ENCODE results near the gene EDNRB.

- TF ChIP-seq POLR2A (IDR thresholded peaks at IDR 0.05; ENCODE audit: low read depth, low read length), result no peak
- TF ChIP-seq POLR2AphosphoS5 (IDR thresholded peaks at IDR 0.05; ENCODE audit: low read depth, low read length), result no peak
Observed at GRCh38 chr13:77952276-77952675, 33.6 kb upstream of the EDNRB start.

Data from GM12892 (cell line).